A549 (cell line): ENCODE data around the gene TBC1D32. TPM values are rescaled to one million over a fixed set of nuclear protein-coding genes. Genes with fewer than 3 reads are reported as not detected.

Source experiments
- ATAC-seq, 2 experiments: fragments of 200-7000 bp in 1 of 2; fragments of >200 bp in 1 of 2; cut with Nextera tagmentation in 1 of 2; cut with Tn5 transposase in 1 of 2; 3 replicates each; pipeline versions ENCODE4 v1.8.0 to v1.9.1; 2018 to 2020; ENCODE audit warnings: mild to moderate bottlenecking in 1 of 2, moderate library complexity in 1 of 2
- CTCF ChIA-PET: fragments of 300-600 bp; sonication (Branson Sonifier 250); formaldehyde crosslinking; extraction: SDS; loops from one replicate; lab custom pipeline; 2021; ENCODE audit warnings: antibody characterized with exemption, inconsistent platforms; lab: Yijun Ruan, JAX
- POLR2A ChIA-PET: fragments of 350-600 bp; formaldehyde crosslinking; extraction: SDS; loops from one replicate; lab custom pipeline; 2021; ENCODE audit warnings: antibody characterized with exemption, inconsistent platforms; lab: Yijun Ruan, JAX
- DNase-seq, 2 experiments: peaks; one replicate each; pipeline versions ENCODE4 v3.0.0 to v3.0.0-alpha.2; 2011 to 2016; ENCODE audit warnings: low read depth in 1 of 2, low spot score in 1 of 2
- FAIRE-seq: peaks from 2 replicates; lab custom pipeline; 2011; peaks lifted over from hg19 to GRCh38; lab: Jason Lieb, UNC
- H3K27ac ChIP-seq, 2 experiments: fragments of >200 bp; sonication (Bioruptor Twin); formaldehyde crosslinking; 3 replicates each; pipeline ENCODE4 v1.5.1; 2016 to 2017
- H3K4me1 ChIP-seq: fragments of >200 bp; sonication (Bioruptor Twin); formaldehyde crosslinking; 3 replicates; pipeline ENCODE4 v1.6.1; 2016
- H3K4me2 ChIP-seq: fragments of >200 bp; sonication (Bioruptor Twin); formaldehyde crosslinking; 3 replicates; pipeline ENCODE4 v1.6.1; 2016
- H3K4me3 ChIP-seq: fragments of >200 bp; sonication (Bioruptor Twin); formaldehyde crosslinking; 3 replicates; pipeline ENCODE4 v1.5.1; 2016
- H3K9me3 ChIP-seq: fragments of >200 bp; sonication (Bioruptor Twin); formaldehyde crosslinking; 3 replicates; pipeline ENCODE4 v1.6.1; 2016
- BHLHE40 ChIP-seq: IDR thresholded peaks from 2 replicates; pipeline ENCODE4 v1.6.1; 2012; ENCODE audit warnings: low read depth, low read length, inconsistent platforms
- CBX2 ChIP-seq: fragments of 200-600 bp; sonication (generic); IDR thresholded peaks from 2 replicates; pipeline ENCODE4 v1.6.1; 2016; ENCODE audit warnings: low read depth, mild to moderate bottlenecking, borderline replicate concordance
- CBX8 ChIP-seq: fragments of 200-600 bp; sonication (generic); IDR thresholded peaks from 2 replicates; pipeline ENCODE4 v1.6.1; 2016
- CHD2 ChIP-seq: fragments of 150-350 bp; IDR thresholded peaks from 2 replicates; pipeline ENCODE4 v1.6.1; 2014; ENCODE audit warnings: low read length; ENCODE audit not compliant: partially characterized antibody
- CHD4 ChIP-seq: fragments of 200-600 bp; sonication (generic); IDR thresholded peaks from 2 replicates; pipeline ENCODE4 v1.6.1; 2016; ENCODE audit warnings: antibody characterized with exemption, mild to moderate bottlenecking, borderline replicate concordance
- HDAC2 ChIP-seq: fragments of 200-600 bp; sonication (generic); IDR thresholded peaks from 2 replicates; pipeline ENCODE4 v1.6.1; 2016
- HMGXB4 ChIP-seq: fragments of 250-450 bp; sonication (Bioruptor Pico); IDR thresholded peaks from 2 replicates; pipeline ENCODE4 v1.5.0; 2021; ENCODE audit warnings: mild to moderate bottlenecking, moderate library complexity, borderline replicate concordance
- HOXB13 ChIP-seq: fragments of 250-450 bp; sonication (Bioruptor Pico); IDR thresholded peaks from 2 replicates; pipeline ENCODE4 v1.5.0; 2020; ENCODE audit warnings: low read depth, mild to moderate bottlenecking, moderate library complexity
- HOXB5 ChIP-seq: fragments of 250-450 bp; sonication (Bioruptor Pico); IDR thresholded peaks from 2 replicates; pipeline ENCODE4 v1.5.0; 2020; ENCODE audit warnings: mild to moderate bottlenecking, moderate library complexity
- KDM5A ChIP-seq: fragments of 200-600 bp; sonication (generic); IDR thresholded peaks from 2 replicates; pipeline ENCODE4 v1.6.1; 2016; ENCODE audit warnings: antibody characterized with exemption, mild to moderate bottlenecking
- MAZ ChIP-seq: fragments of 150-350 bp; IDR thresholded peaks from 2 replicates; pipeline ENCODE4 v1.6.1; 2014; ENCODE audit warnings: antibody characterized with exemption, low read depth, low read length, borderline replicate concordance
- MYC ChIP-seq: IDR thresholded peaks from 2 replicates; pipeline ENCODE4 v1.6.1; 2012; ENCODE audit warnings: mild to moderate bottlenecking, inconsistent platforms, low read length, improper control_type of control experiment, borderline replicate concordance
- NFE2L2 ChIP-seq: fragments of 150-350 bp; conservative IDR thresholded peaks from 2 replicates; pipeline ENCODE4 v1.6.1; 2014; ENCODE audit warnings: low read length
- RCOR1 ChIP-seq: fragments of 150-350 bp; IDR thresholded peaks from 2 replicates; pipeline ENCODE4 v1.6.1; 2014; ENCODE audit warnings: antibody characterized with exemption, low read length, low read depth
- REST ChIP-seq: fragments of 200-600 bp; sonication (generic); IDR thresholded peaks from 2 replicates; pipeline ENCODE4 v1.6.1; 2016; ENCODE audit warnings: antibody characterized with exemption, mild to moderate bottlenecking, moderate library complexity
- RNF2 ChIP-seq: fragments of 200-600 bp; sonication (generic); IDR thresholded peaks from 2 replicates; pipeline ENCODE4 v1.6.1; 2016; ENCODE audit warnings: low read depth, mild to moderate bottlenecking, antibody characterized with exemption, moderate library complexity, borderline replicate concordance
- SREBF2 ChIP-seq: fragments of 450-650 bp; IDR thresholded peaks from 2 replicates; pipeline ENCODE4 v1.6.1; 2014; ENCODE audit warnings: mild to moderate bottlenecking, moderate library complexity
- TP53 ChIP-seq: fragments of 250-450 bp; sonication (Bioruptor Pico); IDR thresholded peaks from 2 replicates; pipeline ENCODE4 v1.5.0; 2021; ENCODE audit warnings: mild to moderate bottlenecking, moderate library complexity
- USF2 ChIP-seq: fragments of 450-650 bp; IDR thresholded peaks from 2 replicates; pipeline ENCODE4 v1.6.1; 2014; ENCODE audit warnings: antibody characterized with exemption
- ZSCAN20 ChIP-seq: fragments of 250-450 bp; sonication (Bioruptor Pico); IDR thresholded peaks from 2 replicates; pipeline ENCODE4 v1.8.0; 2022; ENCODE audit warnings: mild to moderate bottlenecking, moderate library complexity
- WGBS: methylation state at CpG from one replicate; pipeline ENCODE4 v1.1.6; 2017; ENCODE audit errors: missing lambda C conversion rate; 5-methylcytosine and 5-hydroxymethylcytosine counted together
- polyA plus RNA-seq, 4 experiments: library from polyadenylated mRNA; depleted of rRNA in 3 of 4; stranded (reverse); fragments of >200 nt; fragmentation: RNase III in 1 of 4; extraction: RNeasy Plus Mini Kit Qiagen cat#74134 plus additional on column Dnase treatment in 1 of 4; gene quantifications; 2 replicates in 3 of 4; 3 replicates in 1 of 4; pipeline ENCODE4 v1.2.3, GENCODE V29; 2011 to 2017

TBC1D32 gene
- polyA plus RNA-seq, 2 of the 4 experiments (the other 2 are of a cell fraction): 2.1 to 4.4 TPM

GRCh38 chr6:121339639-121340226, 5.5 kb upstream of the TBC1D32 start:
- H3K4me3 ChIP-seq: no peak overlapping the region
- H3K9me3 ChIP-seq: no peaks in the 10 kb centered on the region
- no peaks in the 10 kb centered on the region for H3K4me1 ChIP-seq
- no peak overlapping the region for H3K27ac ChIP-seq
- 82% methylated on average over 10 of the region's 12 CpGs for WGBS
- CTCF ChIA-PET: no interaction called here
- H3K4me2 ChIP-seq: no peak overlapping the region
- no peak for DNase-seq
- no peak for ATAC-seq
- FAIRE-seq: no peak
- no peak for TF ChIP-seq HOXB5 (CRISPR knock-in tag)
- no peak for TF ChIP-seq NFE2L2
- TF ChIP-seq BHLHE40: no peak
- no peak for TF ChIP-seq HDAC2
- TF ChIP-seq ZSCAN20 (CRISPR knock-in tag): no peak
- TF ChIP-seq CBX8: no peak
- no peak for TF ChIP-seq CHD2
- TF ChIP-seq SREBF2: no peak
- TF ChIP-seq CHD4: no peak
- no peak for TF ChIP-seq KDM5A
- TF ChIP-seq HMGXB4 (CRISPR knock-in tag): no peak
- TF ChIP-seq REST: no peak
- no peak for TF ChIP-seq MAZ
- TF ChIP-seq RCOR1: no peak
- no peak for TF ChIP-seq CBX2
- TF ChIP-seq HOXB13 (CRISPR knock-in tag): no peak
- TF ChIP-seq RNF2: no peak
- no peak for TF ChIP-seq TP53 (CRISPR knock-in tag)
- TF ChIP-seq USF2: no peak
- TF ChIP-seq, all 56 proteins: peak for 0
- POLR2A ChIA-PET: no interaction called here

GRCh38 chr6:121338956-121339355, 4.7 kb upstream of the TBC1D32 start:
- no peak for FAIRE-seq
- POLR2A ChIA-PET: no interaction called here
- Histone ChIP-seq H3K4me3 (no peak overlapping the region), H3K27ac (no peak overlapping the region), H3K4me2 (no peak overlapping the region), H3K9me3 (no peaks in the 10 kb centered on the region), H3K4me1 (no peaks in the 10 kb centered on the region; the same call in 2 of the 3 replicates)
- CTCF ChIA-PET: no interaction called here
- 44% methylated on average over 2 of the region's 2 CpGs for WGBS
- DNase-seq: no peak
- ATAC-seq: no peak
- no peak for TF ChIP-seq MYC
